ENCODE data around the gene ARRDC3.

ARRDC3 gene

GRCh38 chr5:91329283-91329682 lies 53.8 kb downstream of the ARRDC3 start:
- TF ChIP-seq FOXP2 (optimal IDR thresholded peaks at IDR 0.05; ENCODE audit: borderline replicate concordance, extremely low read depth, extremely low read length, insufficient read depth): no peak

- no peak for TF ChIP-seq TAF1 (IDR thresholded peaks at IDR 0.05; ENCODE audit: borderline replicate concordance, insufficient read depth, low read length)
- no peak for TF ChIP-seq SIN3A (IDR thresholded peaks at IDR 0.05; ENCODE audit: borderline replicate concordance, insufficient read depth, low read length)
- TF ChIP-seq POLR2AphosphoS5 (IDR thresholded peaks at IDR 0.05; ENCODE audit: low read depth, low read length): no peak
- no peak for TF ChIP-seq FOXP2 (optimal IDR thresholded peaks at IDR 0.05; ENCODE audit: borderline replicate concordance, extremely low read depth, extremely low read length, insufficient read depth)
- TF ChIP-seq REST (IDR thresholded peaks at IDR 0.05; ENCODE audit: insufficient read depth in 1 of 2, low read depth in 2 of 2, low read length in 2 of 2): no peak
Observed at GRCh38 chr5:91328743-91329142, 54.4 kb downstream of the ARRDC3 start.

GRCh38 chr5:91319667-91320066 lies 63.5 kb downstream of the ARRDC3 start:
- TF ChIP-seq FOXP2 (optimal IDR thresholded peaks at IDR 0.05; ENCODE audit: borderline replicate concordance, extremely low read depth, extremely low read length, insufficient read depth) (no peak), SIN3A (IDR thresholded peaks at IDR 0.05; ENCODE audit: borderline replicate concordance, insufficient read depth, low read length) (no peak), REST (IDR thresholded peaks at IDR 0.05; ENCODE audit: insufficient read depth in 1 of 2, low read depth in 2 of 2, low read length in 2 of 2) (no peak), TAF1 (IDR thresholded peaks at IDR 0.05; ENCODE audit: borderline replicate concordance, insufficient read depth, low read length) (no peak), POLR2AphosphoS5 (IDR thresholded peaks at IDR 0.05; ENCODE audit: low read depth, low read length) (no peak)

- no peak for TF ChIP-seq SIN3A (IDR thresholded peaks at IDR 0.05; ENCODE audit: borderline replicate concordance, insufficient read depth, low read length)
- TF ChIP-seq FOXP2 (optimal IDR thresholded peaks at IDR 0.05; ENCODE audit: borderline replicate concordance, extremely low read depth, extremely low read length, insufficient read depth): no peak
- TF ChIP-seq POLR2AphosphoS5 (IDR thresholded peaks at IDR 0.05; ENCODE audit: low read depth, low read length): no peak
Observed at GRCh38 chr5:91318724-91319123, 64.4 kb downstream of the ARRDC3 start.
